ENCODE measurements around the gene ZCCHC10. TPM values are rescaled to one million over a fixed set of nuclear protein-coding genes. Genes with fewer than 3 reads are reported as not detected.
A peak's percentile ranks its signal among the peaks of the same experiment; 100 is the strongest.

ZCCHC10 gene
- total RNA-seq, 1 donor from 2014 or later, result 23.1 TPM

DNA sequence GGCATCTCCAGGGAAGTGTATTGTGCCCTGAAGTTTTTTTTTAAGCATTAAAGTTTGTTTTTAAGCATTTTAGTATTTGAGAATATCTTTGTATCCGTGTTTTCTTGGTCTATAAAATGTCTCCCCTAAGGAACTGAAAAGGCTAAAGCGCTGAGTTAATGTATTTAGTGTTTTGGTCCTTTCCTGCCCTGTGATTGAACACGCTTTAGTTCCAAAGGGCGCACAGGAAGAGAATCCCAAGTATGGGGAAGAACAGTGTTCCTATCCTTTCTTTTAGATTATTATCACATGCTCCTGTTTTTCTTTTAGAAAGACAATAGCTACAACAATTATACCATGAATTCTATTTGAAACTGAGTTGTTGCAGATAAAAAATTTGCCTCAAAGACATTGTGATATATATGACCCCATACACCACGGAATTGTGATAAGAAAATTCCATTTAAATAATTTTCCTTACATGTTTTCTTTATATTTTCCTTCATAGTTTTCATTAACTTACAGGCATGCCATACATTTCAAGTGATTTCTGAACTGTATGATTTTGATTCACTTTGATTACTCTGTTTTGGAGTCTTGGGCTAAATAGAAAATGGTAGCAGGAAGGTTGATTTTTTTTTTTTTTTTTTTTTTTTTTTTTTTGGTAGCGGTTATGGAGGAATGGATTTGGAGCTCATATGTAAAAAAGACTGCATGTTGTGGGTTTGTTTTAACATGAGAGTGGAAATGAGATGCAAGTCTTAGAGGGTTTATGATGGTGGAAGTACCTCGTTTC is 28.5 kb upstream of the ZCCHC10 start:
- TF ChIP-seq, protein P1, sequence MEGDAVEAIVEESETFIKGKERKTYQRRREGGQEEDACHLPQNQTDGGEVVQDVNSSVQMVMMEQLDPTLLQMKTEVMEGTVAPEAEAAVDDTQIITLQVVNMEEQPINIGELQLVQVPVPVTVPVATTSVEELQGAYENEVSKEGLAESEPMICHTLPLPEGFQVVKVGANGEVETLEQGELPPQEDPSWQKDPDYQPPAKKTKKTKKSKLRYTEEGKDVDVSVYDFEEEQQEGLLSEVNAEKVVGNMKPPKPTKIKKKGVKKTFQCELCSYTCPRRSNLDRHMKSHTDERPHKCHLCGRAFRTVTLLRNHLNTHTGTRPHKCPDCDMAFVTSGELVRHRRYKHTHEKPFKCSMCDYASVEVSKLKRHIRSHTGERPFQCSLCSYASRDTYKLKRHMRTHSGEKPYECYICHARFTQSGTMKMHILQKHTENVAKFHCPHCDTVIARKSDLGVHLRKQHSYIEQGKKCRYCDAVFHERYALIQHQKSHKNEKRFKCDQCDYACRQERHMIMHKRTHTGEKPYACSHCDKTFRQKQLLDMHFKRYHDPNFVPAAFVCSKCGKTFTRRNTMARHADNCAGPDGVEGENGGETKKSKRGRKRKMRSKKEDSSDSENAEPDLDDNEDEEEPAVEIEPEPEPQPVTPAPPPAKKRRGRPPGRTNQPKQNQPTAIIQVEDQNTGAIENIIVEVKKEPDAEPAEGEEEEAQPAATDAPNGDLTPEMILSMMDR (IDR thresholded peaks at IDR 0.05; ENCODE audit: unreplicated experiment), result no peak
- Mint-ChIP-seq H3K27me3 (no peaks in the 10 kb centered on the region), H3K27ac (peak overlapping the region; percentile 81), H3K4me3 (ENCODE audit: low read depth) (peak overlapping the region; percentile 42), H3K4me1 (ENCODE audit: low read depth) (peaks cover 31% of the 10 kb centered on the region), H3K9me3 (ENCODE audit: low read depth) (no peaks in the 10 kb centered on the region), H3K36me3 (ENCODE audit: insufficient read depth) (peaks cover 2% of the 10 kb centered on the region)
- no peak for DNase-seq (ENCODE audit: low spot score, unreplicated experiment)

DNA sequence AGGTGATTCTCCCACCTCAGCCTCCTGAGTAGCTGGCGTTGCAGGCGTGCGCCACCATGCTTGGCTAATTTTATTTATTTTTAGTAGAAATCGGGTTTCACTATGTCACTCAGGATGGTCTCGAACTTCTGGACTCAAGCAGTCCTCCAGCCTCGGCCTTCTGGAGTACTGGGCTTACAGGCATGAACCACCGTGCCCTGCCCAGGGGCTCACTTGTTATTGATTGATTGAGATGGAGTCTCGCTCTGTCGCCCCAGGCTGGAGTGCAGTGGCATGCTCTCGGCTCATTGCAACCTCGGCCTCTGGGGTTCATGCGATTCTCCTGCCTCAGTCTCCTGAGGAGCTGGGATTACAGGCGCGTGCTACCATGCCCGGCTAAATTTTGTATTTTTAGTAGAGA is 27.1 kb upstream of the ZCCHC10 start:
- Mint-ChIP-seq H3K36me3 (ENCODE audit: insufficient read depth) (peaks cover 2% of the 10 kb centered on the region), H3K9me3 (ENCODE audit: low read depth) (no peaks in the 10 kb centered on the region), H3K27ac (peak overlapping the region; percentile 77), H3K4me1 (ENCODE audit: low read depth) (peaks cover 41% of the 10 kb centered on the region), H3K4me3 (ENCODE audit: low read depth) (peak overlapping the region; percentile 94), H3K27me3 (no peaks in the 10 kb centered on the region)
- no peak for DNase-seq (ENCODE audit: low spot score, unreplicated experiment)
- TF ChIP-seq, protein P1 (IDR thresholded peaks at IDR 0.05; ENCODE audit: unreplicated experiment), result no peak

DNA sequence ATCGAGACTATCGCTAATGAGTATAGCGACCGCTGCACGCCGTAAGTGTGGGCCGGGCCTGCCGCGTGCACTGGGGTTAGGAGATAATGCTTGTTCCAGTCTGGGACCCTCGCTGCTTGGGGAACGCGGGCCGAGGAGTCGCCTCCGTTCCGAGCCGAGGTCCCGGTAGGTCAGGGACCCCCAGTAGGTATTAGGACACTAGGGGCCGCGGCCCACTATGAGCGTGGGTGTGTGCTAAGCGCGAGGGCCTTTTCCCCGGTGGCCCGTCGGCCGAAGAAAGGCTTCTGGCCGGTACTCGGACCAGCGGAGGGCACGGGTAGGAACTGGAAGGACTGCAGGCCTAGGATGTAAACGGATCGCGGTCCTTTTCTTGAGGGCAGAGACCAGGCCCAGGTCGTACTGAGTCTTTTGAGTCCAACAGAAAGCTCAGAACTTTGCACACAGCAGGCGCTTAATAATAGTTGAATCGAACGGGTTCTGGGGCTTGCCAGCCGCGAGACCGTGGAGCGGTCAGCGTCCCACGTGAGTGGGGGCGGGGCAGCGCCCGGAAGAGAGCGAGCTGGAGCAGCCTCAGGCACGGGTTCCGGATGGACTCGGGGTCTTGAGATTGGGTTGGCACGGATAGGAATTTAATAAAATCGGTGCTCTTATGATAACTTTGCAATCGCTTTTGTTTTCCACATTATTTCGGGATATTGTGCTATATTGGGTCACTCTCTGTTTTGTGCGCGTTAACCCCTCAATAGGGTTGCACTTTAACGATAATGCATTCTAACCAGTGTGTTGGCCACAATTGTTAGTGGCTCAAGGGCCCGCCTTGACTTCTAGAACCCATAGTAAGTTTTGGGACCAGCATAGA is 26.2 kb upstream of the ZCCHC10 start:
- peak overlapping the region; percentile 94 for H3K4me3 Mint-ChIP-seq (ENCODE audit: low read depth)
- peaks cover 2% of the 10 kb centered on the region for H3K36me3 Mint-ChIP-seq (ENCODE audit: insufficient read depth)
- H3K9me3 Mint-ChIP-seq (ENCODE audit: low read depth), result no peaks in the 10 kb centered on the region
- H3K4me1 Mint-ChIP-seq (ENCODE audit: low read depth), result peaks cover 37% of the 10 kb centered on the region
- no peaks in the 10 kb centered on the region for H3K27me3 Mint-ChIP-seq
- H3K27ac Mint-ChIP-seq, result peak overlapping the region; percentile 100
- DNase-seq (ENCODE audit: low spot score, unreplicated experiment), result no peak
- TF ChIP-seq, protein P1 (IDR thresholded peaks at IDR 0.05; ENCODE audit: unreplicated experiment), result no peak

DNA sequence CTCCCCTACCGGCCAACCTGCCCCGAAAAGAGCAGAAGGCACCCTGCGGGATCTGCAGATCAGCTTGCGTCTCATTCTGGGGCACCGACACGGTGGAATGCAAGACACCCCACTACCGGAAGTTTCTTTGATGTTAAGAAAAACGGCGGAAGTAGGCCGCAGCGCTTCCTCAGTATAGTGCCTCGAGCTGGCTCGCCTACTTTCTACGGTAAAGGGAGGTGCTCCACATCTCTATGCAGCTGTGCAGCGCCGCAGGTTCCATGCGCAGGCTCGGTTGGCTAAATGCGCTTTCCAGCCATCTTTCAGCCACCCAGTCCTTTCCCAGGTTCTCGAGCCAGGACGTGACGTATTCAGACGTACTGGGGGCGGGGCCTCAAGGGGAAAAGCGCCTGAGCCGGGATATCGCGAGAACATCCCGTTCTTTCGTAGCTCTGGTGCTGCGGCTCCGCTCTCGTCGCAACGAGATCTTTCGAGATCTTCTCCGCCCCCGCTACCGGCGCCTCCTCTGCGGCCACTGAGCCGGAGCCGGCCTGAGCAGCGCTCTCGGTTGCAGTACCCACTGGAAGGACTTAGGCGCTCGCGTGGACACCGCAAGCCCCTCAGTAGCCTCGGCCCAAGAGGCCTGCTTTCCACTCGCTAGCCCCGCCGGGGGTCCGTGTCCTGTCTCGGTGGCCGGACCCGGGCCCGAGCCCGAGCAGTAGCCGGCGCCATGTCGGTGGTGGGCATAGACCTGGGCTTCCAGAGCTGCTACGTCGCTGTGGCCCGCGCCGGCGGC is 25.4 kb upstream of the ZCCHC10 start, which contains the start of gene HSPA4:
HSPA4 (plus strand) TSS at position 472 of the 775 bp plus-strand sequence; CDS start at position 710, 238 bp downstream.
- H3K4me3 Mint-ChIP-seq (ENCODE audit: low read depth), result peak within 1 kb of the TSS; percentile 94
- H3K4me1 Mint-ChIP-seq (ENCODE audit: low read depth), result peaks cover 34% of the 10 kb centered on the region
- no peaks in the 10 kb centered on the region for H3K27me3 Mint-ChIP-seq
- H3K36me3 Mint-ChIP-seq (ENCODE audit: insufficient read depth), result peaks cover 2% of the 10 kb centered on the region
- TF ChIP-seq, protein P1 (IDR thresholded peaks at IDR 0.05; ENCODE audit: unreplicated experiment), result no peak
- H3K9me3 Mint-ChIP-seq (ENCODE audit: low read depth), result no peaks in the 10 kb centered on the region
- peak within 1 kb of the TSS; percentile 100 for H3K27ac Mint-ChIP-seq
- peak; percentile 94 for DNase-seq (ENCODE audit: low spot score, unreplicated experiment)
